HG03060 (cell line): ENCODE data around the gene SYNJ2.

ENCODE experiments used
- ATAC-seq: cut with Tn5 transposase; IDR thresholded peaks from one replicate; pipeline ENCODE4 v1.9.1; 2021; ENCODE audit warnings: low read depth, moderate number of reproducible peaks; ENCODE audit not compliant: unreplicated experiment

Gene SYNJ2

DNA sequence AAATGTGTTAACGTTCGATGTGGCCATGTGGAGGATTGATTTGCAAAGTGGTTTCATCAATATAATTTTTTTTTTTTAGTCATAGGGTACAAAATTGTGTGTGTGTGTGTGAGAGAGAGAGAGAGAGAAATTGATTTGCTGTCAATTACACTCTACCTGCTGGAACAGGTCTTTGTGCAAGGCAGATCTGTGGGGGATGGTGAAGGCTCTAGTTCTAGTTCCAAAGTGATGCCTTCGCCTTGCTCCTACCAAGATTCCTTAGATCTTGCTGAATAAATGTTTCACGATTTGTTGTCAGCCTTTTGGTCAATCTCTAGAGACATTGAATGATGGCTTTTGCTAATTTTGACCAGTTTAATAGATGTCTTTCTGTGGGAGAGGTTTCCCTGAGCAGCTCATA, 121.6 kb downstream of the SYNJ2 start:
- no peak for ATAC-seq

DNA sequence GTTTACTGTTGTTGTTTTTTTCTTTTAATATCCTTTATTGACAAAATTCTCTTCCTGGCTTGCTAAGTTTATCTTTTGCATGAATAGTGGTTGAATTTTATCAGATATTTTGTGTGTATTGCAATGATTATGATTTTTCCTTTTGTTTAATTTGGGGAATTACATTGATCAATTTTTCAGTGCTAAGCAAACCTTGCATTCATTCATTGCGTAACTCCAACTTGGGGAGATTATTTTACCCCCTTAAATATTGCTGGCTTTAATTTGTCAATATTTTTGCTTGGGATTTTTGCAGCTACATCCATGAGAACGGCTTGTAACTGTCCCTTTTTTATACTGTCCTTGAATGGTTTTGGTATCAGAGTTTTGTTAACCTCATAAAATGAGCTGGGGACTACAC, 123.0 kb downstream of the SYNJ2 start:
- no peak for ATAC-seq

DNA sequence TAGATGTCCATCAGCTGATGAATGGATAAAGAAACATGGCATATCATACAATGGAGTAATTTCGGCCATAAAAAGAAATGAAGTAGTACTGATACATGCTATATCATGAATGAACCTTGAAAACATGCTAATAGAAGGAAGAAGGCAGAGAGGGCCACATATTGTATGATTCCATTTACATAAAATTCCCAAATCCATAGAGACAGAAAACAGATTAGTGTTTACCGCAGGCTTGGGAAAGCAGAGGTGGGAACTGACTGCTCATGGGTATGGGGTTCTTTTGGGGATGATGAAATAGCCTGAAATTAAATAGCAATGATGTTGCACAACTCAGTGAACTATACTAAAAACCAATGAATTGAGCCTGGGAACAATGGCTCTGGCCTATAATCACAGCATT, 128.1 kb downstream of the SYNJ2 start:
- no peak for ATAC-seq

DNA sequence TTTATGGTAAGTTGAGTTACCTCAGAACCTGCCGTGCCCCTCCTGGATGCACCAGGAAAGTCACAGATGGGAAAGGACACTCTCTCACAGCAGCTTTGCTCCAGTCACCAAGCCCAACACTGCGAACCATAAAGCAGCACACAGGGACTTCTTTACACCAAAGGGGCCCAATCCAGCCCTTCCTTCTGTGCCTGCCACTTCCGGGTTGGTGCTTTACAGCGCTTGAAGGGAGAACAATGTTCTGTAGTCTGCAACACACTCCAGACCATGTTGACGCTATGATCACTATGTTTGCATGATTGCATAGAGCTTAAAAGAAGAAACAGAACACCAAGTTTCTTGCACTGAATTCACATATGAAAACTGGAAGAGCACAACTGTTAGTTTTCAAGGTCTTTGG, 129.3 kb downstream of the SYNJ2 start:
- no peak for ATAC-seq

DNA sequence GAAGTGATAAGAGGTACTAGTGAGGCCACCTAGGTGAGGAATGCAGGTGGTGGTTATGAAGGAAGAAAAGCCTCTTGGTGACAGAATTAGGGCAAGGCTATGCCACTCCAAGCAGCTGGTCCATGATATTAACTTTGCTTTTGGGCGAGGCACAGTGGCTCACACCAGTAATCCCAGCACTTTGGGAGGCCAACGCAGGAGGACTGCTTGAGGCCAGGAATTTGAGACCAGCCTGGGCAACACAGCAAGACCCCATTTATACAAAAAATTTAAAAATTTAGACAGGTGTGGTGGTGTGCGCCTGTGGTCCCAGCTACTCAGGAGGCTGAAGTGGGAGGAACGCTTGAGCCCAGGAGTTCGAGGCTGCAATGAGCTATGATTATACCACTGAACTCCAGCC, 130.3 kb downstream of the SYNJ2 start:
- no peak for ATAC-seq

DNA sequence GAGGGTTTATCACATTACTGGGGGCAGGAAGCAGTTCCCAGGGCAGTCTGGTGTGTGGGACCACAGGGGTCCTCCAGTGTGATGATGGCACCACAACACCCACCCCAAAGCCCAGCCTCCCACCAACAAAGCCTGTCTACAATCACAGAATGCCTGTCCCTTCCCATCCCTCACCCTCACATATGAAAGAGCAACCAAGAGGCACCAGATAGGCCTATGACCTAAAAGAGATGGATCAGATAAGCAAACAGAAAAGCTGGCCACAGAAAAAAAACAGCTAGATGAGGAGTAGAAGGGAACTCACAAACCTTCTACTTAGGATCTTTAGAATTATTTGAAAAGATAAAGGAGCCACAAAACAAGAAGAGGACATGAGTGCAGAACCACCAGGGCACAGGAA, 132.1 kb downstream of the SYNJ2 start:
- ATAC-seq: no peak

DNA sequence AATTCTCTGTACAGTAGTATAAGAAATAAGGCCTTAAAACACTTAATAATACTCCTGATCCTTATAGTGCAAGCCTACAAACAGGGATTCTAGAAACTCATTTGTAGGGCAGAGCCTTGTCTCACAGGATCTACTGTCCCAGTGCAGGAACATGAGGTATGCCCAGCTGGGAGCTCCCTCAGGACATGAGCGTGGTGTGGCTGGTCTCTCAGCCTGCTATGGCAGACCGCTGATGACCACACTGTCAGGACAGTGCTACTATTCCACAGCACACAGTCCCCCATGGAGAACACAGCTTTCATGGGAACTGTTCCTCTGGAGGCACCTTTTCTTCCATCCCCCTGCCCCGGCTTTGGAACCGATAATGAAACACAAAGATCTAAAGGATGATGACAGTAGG, 133.4 kb downstream of the SYNJ2 start:
- ATAC-seq: no peak

DNA sequence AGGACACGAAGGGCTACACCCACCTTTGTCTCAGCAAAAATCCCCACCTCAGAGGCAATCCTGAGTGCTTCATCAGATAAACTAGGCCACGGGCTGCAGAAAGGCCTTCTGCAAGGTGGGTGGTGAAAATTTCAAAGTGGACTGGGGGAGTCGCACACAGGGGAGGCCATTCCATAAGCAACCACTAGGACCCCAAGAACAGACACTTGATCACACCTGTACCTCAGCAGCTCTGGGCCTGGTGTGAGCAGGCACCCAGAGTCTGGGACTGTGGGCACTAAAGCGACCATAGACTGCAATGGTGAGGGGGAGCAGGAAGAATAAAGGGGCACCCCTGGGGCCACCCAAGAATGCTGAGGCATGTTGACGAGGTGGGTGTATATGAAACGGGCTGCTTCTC, 133.8 kb downstream of the SYNJ2 start:
- ATAC-seq: no peak

DNA sequence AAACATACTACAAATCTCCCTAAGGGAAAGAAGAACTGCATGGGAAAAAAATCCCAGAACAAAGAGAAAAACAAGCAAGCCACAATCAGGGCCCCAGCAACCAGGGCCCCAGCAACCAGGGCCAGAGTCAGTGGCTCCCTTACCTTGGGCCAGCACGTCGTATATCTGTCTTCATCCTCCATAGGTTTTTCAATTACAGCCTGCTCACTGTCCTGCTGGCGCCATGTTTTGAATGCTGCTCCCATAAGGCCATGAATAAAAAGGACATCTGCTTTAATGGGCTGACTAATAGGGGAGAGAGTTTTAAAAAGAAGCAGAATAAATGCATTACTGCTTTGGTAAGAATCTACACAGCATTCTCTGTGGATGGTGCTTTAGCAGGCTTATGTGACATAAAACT, 137.2 kb downstream of the SYNJ2 start:
- ATAC-seq: no peak

DNA sequence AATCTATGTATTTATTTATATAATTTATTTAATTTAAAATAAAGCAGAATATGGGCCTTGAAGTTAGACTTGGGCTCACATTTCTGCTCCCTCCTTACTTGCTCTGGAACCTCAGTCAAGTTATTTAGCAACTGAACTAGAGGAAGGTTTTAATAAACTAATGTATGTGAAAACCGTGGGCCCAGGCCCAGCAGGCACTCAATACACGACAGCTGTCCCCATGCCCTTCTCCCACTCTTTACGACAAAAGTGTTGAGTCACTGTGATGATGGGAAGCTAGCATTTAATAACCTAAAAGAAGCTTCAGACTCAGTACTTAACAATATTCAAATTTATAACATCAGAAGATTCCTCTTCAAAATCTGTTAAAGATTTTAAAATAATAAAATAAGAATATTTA, 139.7 kb downstream of the SYNJ2 start:
- ATAC-seq: no peak

DNA sequence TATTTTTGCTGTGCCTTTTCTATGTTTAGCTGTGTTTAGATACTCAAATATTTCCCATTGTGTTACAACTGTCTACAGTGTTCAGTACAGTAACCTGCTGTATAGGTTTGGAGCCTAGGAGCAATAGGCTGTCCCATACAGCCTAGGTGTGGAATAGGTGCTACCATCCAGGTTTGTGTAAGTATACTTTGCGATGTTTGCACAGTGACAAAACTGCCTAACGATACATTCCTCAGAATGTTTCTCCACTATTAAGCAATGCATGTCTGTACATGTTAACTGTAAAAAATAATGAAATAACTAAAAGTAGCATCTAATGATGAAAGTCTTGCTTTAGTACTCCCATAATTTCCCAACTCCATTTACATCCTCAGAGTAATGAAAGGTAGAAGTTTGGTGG, 140.4 kb downstream of the SYNJ2 start:
- no peak for ATAC-seq

DNA sequence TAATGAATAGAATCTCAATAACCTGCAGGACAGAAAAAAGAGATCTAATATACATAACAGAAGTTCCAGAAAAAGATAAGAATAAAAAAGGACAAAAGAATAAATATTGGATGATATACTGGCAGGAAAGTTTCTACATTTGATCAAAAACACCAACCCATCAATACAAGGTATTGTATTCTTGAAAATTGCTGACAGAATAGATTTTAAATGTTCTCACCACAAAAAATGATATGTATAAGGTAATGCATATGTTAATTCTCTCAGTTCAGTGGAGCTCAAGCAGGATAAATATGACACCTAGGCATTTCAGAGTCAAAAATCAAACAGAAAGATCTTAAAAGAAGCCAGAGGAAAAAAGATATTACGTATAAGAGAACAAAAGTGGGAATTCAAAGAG, 142.6 kb downstream of the SYNJ2 start:
- no peak for ATAC-seq

DNA sequence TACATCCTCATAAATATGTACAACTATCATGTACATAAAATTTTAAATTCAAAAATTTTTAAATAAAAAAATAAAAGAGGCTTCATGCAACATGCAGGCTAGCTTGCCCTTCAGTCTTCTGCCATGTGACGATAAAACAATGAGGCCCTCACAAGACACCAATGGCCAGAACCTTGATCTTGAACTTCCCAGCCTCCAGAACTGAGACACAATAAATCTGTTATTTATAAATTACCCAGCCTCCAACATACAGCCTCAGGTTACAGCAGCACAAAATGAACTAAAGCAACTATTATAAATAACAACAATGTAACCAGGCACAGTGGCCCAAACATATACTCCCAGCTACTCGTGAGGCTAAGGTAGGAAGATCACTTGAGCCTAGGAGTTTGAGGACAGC, 143.6 kb downstream of the SYNJ2 start:
- no peak for ATAC-seq

DNA sequence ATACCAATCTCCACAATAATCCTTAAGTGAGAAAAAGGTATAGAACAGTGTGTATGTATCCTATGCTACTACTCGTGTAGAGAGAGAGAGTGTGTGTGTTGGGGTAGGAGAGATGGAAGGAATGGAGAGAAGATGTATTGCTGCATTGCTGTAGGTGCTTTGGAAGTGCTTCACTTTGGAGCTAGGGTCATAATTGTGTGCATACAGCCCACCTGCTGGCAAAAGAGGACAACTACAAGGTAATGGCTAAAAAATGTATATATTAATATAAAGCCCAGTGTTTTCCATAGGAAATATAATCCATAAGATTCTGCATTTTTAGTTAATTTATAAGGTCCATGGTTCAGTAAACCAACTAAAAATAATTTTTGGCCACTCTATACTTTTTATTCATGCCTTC, 150.3 kb downstream of the SYNJ2 start:
- no peak for ATAC-seq

DNA sequence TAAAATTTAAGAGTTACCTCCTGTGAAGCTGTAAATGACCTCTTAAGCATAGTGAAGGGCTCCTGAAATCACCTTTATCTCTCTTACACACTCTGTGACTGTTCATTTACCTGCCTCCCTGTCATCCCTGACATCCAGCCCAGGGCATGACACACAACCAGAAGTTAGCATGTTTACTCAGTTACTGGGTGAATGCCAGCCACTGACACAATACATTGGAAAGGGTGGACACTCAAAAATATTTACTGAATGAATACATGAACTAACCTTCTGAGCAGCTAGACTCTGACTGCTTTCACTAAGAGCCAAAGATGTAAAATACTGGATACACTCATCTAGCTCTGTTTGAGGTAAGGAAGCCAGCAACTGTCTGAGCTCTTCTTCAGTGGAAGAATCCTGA, 161.1 kb downstream of the SYNJ2 start:
- ATAC-seq: no peak

DNA sequence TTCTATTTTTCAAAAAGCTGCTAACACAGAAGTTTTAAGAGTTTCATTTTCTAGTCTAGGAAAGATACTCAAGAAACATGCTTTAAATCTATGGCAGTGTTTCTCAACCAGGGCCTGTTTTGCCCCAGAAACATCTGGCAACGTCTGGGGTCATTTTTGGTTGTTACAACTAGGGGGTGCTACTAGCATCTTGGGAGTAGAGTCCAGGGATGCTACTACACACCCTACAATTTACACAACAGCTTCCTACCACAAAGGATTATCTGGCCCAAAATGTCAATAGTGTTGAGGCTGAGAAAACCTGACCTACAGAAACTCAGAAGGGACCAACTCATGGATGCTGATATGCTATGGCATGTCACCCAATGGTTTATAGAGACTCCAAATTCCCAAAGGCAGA, 162.0 kb downstream of the SYNJ2 start:
- no peak for ATAC-seq
